Tibial artery (tissue), 4 donors: ENCODE measurements around the gene TSPAN5.
"Not testable (repeated sequence)": the region's sequence is repeated elsewhere in the genome, so short reads cannot be mapped to it uniquely, and the experiment has no call there.

Experiments used
- DNase-seq, 2 donors: peaks; one replicate each; pipeline ENCODE4 v3.0.0-alpha.2; 2019
- H3K27ac ChIP-seq, 2 donors: fragments of 200-600 bp; sonication (generic) in 1 of 2; 1 replicate in 1 of 2; 2 replicates in 1 of 2; pipeline ENCODE4 v1.5.1; 2018 to 2019; ENCODE audit warnings: mild to moderate bottlenecking in 1 of 2
- H3K27me3 ChIP-seq, 2 donors: fragments of 200-600 bp; sonication (generic) in 1 of 2; one replicate each; pipeline versions ENCODE4 v1.5.1 to v1.6.0; 2016 to 2019
- H3K36me3 ChIP-seq, 3 donors: fragments of 200-600 bp; sonication (generic) in 2 of 3; one replicate each; pipeline ENCODE4 v1.5.1; 2016 to 2019; ENCODE audit warnings: mild to moderate bottlenecking in 2 of 3
- H3K4me1 ChIP-seq, 4 donors: fragments of 200-600 bp; sonication (generic) in 2 of 4; 1 replicate in 3 of 4; 2 replicates in 1 of 4; pipeline ENCODE4 v1.5.1; 2016 to 2019
- H3K4me3 ChIP-seq, 2 donors: fragments of 200-600 bp; sonication (generic) in 1 of 2; 1 replicate in 1 of 2; 2 replicates in 1 of 2; pipeline ENCODE4 v1.5.1; 2018 to 2019; ENCODE audit warnings: mild to moderate bottlenecking in 2 of 2
- H3K9me3 ChIP-seq, 3 donors: fragments of 200-600 bp; sonication (generic) in 1 of 3; one replicate each; pipeline ENCODE4 v1.5.1; 2016 to 2019
- CTCF ChIP-seq, 2 experiments: fragments of 200-600 bp in 1 of 2; fragments of 450-650 bp in 1 of 2; IDR thresholded peaks; one replicate each; pipeline ENCODE4 v1.5.1; 2017 to 2019; ENCODE audit warnings: antibody characterized with exemption in 2 of 2, mild to moderate bottlenecking in 1 of 2, moderate library complexity in 1 of 2
- intact Hi-C: fragments of 100-400 bp; cut with DNase I; formaldehyde crosslinking; loops from one replicate; pipeline ENCODE4 v1.15.0; 2023; ENCODE audit warnings: low total_unique reads

TSPAN5 gene

GRCh38 chr4:98482847-98483806, 175.3 kb downstream of the TSPAN5 start:
- no peak for DNase-seq
- Histone ChIP-seq H3K4me3 (no peak overlapping the region), H3K27me3 (no peaks in the 10 kb centered on the region), H3K4me1 (no peaks in the 10 kb centered on the region), H3K27ac (no peak overlapping the region), H3K9me3 (no peaks in the 10 kb centered on the region), H3K36me3 (no peaks in the 10 kb centered on the region)
- TF ChIP-seq CTCF (IDR thresholded peaks at IDR 0.05) = no peak
- intact Hi-C loops = no loop called here

- TF ChIP-seq CTCF (IDR thresholded peaks at IDR 0.05) = no peak
- no peaks in the 10 kb centered on the region for H3K4me1 ChIP-seq
- H3K9me3 ChIP-seq = no peaks in the 10 kb centered on the region
- H3K27me3 ChIP-seq = no peaks in the 10 kb centered on the region
- H3K36me3 ChIP-seq = no peaks in the 10 kb centered on the region
- no peak for DNase-seq
- intact Hi-C loops = no loop called here
- no peak overlapping the region for H3K4me3 ChIP-seq
- no peak overlapping the region for H3K27ac ChIP-seq
Observed at GRCh38 chr4:98482503-98482846, 175.9 kb downstream of the TSPAN5 start.

GRCh38 chr4:98481167-98481566, 177.2 kb downstream of the TSPAN5 start:
- Histone ChIP-seq H3K36me3 (no peaks in the 10 kb centered on the region), H3K4me3 (no peak overlapping the region), H3K9me3 (no peaks in the 10 kb centered on the region), H3K4me1 (no peaks in the 10 kb centered on the region), H3K27ac (no peak overlapping the region), H3K27me3 (no peaks in the 10 kb centered on the region)
- DNase-seq = no peak
- intact Hi-C loops = no loop called here
- no peak for TF ChIP-seq CTCF (IDR thresholded peaks at IDR 0.05)

- DNase-seq = no peak
- intact Hi-C loops = no loop called here
- TF ChIP-seq CTCF (IDR thresholded peaks at IDR 0.05) = no peak
Observed at GRCh38 chr4:98480535-98480934, 177.9 kb downstream of the TSPAN5 start.

GRCh38 chr4:98479590-98479989, 178.8 kb downstream of the TSPAN5 start:
- H3K4me1 ChIP-seq, intact Hi-C loops, H3K36me3 ChIP-seq, H3K27me3 ChIP-seq, H3K4me3 ChIP-seq, H3K27ac ChIP-seq, H3K9me3 ChIP-seq, DNase-seq: not testable (repeated sequence)

More at GRCh38 chr4:98480535-98480934, 177.9 kb downstream of the TSPAN5 start:
- Histone ChIP-seq H3K27ac (no peak overlapping the region), H3K4me1 (no peaks in the 10 kb centered on the region), H3K27me3 (no peaks in the 10 kb centered on the region), H3K36me3 (no peaks in the 10 kb centered on the region), H3K9me3 (no peaks in the 10 kb centered on the region), H3K4me3 (no peak overlapping the region)

- no peak overlapping the region for H3K27ac ChIP-seq
- peaks cover 0 to 5% (median 0%) of the 10 kb centered on the region in 3 donors for H3K36me3 ChIP-seq
- DNase-seq = no peak
- H3K9me3 ChIP-seq = no peaks in the 10 kb centered on the region
- intact Hi-C loops = no loop called here
- no peak for TF ChIP-seq CTCF (IDR thresholded peaks at IDR 0.05)
- H3K27me3 ChIP-seq = no peaks in the 10 kb centered on the region
- H3K4me1 ChIP-seq = no peaks in the 10 kb centered on the region
- H3K4me3 ChIP-seq = no peak overlapping the region
Observed at GRCh38 chr4:98476891-98477290, 181.5 kb downstream of the TSPAN5 start.
